Chondrocyte (in vitro differentiated cells): Measurements from ENCODE around the gene SPTB. TPM values are rescaled to one million over a fixed set of nuclear protein-coding genes. Genes with fewer than 3 reads are reported as not detected.

ENCODE experiments used
- DNase-seq: peaks from one replicate; pipeline ENCODE4 v3.0.0; 2021; ENCODE audit warnings: mixed read lengths, low spot score
- H3K27ac Mint-ChIP-seq: one replicate; pipeline ENCODE4 v1.8.0; 2021; ENCODE audit warnings: mild to moderate bottlenecking, moderate library complexity, mixed read lengths; ENCODE audit not compliant: unreplicated experiment
- H3K27me3 Mint-ChIP-seq: 2 replicates; pipeline ENCODE4 v1.8.0; 2021; ENCODE audit warnings: low read depth, mixed read lengths
- H3K36me3 Mint-ChIP-seq: 2 replicates; pipeline ENCODE4 v1.8.0; 2021; ENCODE audit warnings: low read depth, mixed read lengths
- H3K4me1 Mint-ChIP-seq: 2 replicates; pipeline ENCODE4 v1.8.0; 2021; ENCODE audit warnings: low read depth, mild to moderate bottlenecking, mixed read lengths
- H3K4me3 Mint-ChIP-seq: one replicate; pipeline ENCODE4 v1.8.0; 2021; ENCODE audit warnings: mild to moderate bottlenecking, moderate library complexity, mixed read lengths; ENCODE audit not compliant: unreplicated experiment
- H3K9me3 Mint-ChIP-seq: 2 replicates; pipeline ENCODE4 v1.8.0; 2021; ENCODE audit warnings: low read depth, mixed read lengths
- total RNA-seq: library from RNA; stranded (reverse); gene quantifications from 3 replicates; pipeline ENCODE4 v1.2.1, GENCODE V29; 2021
- TF ChIP-seq, protein P1 (sequence below): fragments of 200-600 bp; sonication (generic); IDR thresholded peaks from 2 replicates; pipeline ENCODE4 v1.5.0; 2021; ENCODE audit warnings: antibody characterized with exemption, mild to moderate bottlenecking, moderate library complexity

Gene SPTB
- total RNA-seq, 1 donor from 2014 or later: 7.2 TPM

- H3K36me3 Mint-ChIP-seq: peaks cover 2% of the 10 kb centered on the region
- TF ChIP-seq, protein P1, sequence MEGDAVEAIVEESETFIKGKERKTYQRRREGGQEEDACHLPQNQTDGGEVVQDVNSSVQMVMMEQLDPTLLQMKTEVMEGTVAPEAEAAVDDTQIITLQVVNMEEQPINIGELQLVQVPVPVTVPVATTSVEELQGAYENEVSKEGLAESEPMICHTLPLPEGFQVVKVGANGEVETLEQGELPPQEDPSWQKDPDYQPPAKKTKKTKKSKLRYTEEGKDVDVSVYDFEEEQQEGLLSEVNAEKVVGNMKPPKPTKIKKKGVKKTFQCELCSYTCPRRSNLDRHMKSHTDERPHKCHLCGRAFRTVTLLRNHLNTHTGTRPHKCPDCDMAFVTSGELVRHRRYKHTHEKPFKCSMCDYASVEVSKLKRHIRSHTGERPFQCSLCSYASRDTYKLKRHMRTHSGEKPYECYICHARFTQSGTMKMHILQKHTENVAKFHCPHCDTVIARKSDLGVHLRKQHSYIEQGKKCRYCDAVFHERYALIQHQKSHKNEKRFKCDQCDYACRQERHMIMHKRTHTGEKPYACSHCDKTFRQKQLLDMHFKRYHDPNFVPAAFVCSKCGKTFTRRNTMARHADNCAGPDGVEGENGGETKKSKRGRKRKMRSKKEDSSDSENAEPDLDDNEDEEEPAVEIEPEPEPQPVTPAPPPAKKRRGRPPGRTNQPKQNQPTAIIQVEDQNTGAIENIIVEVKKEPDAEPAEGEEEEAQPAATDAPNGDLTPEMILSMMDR: no peak
- no peaks in the 10 kb centered on the region for H3K27me3 Mint-ChIP-seq
- H3K4me1 Mint-ChIP-seq: peaks cover 41% of the 10 kb centered on the region
- H3K27ac Mint-ChIP-seq: no peak overlapping the region
- H3K4me3 Mint-ChIP-seq: no peak overlapping the region
- no peaks in the 10 kb centered on the region for H3K9me3 Mint-ChIP-seq
- no peak for DNase-seq
Observed at GRCh38 chr14:64789696-64790095, 90.0 kb downstream of the SPTB start.

GRCh38 chr14:64788706-64789105 is 91.0 kb downstream of the SPTB start:
- no peaks in the 10 kb centered on the region for H3K36me3 Mint-ChIP-seq
- peaks cover 41% of the 10 kb centered on the region for H3K4me1 Mint-ChIP-seq
- no peak for DNase-seq
- TF ChIP-seq, protein P1: no peak
- no peaks in the 10 kb centered on the region for H3K9me3 Mint-ChIP-seq
- peak overlapping the region; percentile 19 for H3K4me3 Mint-ChIP-seq
- peak overlapping the region; percentile 89 for H3K27ac Mint-ChIP-seq
- no peaks in the 10 kb centered on the region for H3K27me3 Mint-ChIP-seq

GRCh38 chr14:64787619-64788018 is 92.1 kb downstream of the SPTB start:
- peak; percentile 39 for DNase-seq
- H3K27me3 Mint-ChIP-seq: no peaks in the 10 kb centered on the region
- H3K4me1 Mint-ChIP-seq: peaks cover 41% of the 10 kb centered on the region
- TF ChIP-seq, protein P1: no peak
- H3K27ac Mint-ChIP-seq: no peak overlapping the region
- no peaks in the 10 kb centered on the region for H3K36me3 Mint-ChIP-seq
- H3K4me3 Mint-ChIP-seq: no peak overlapping the region
- H3K9me3 Mint-ChIP-seq: no peaks in the 10 kb centered on the region

GRCh38 chr14:64786296-64787149 is 93.2 kb downstream of the SPTB start:
- Mint-ChIP-seq H3K4me1 (peaks cover 38% of the 10 kb centered on the region), H3K9me3 (no peaks in the 10 kb centered on the region), H3K36me3 (peaks cover 2% of the 10 kb centered on the region), H3K4me3 (no peak overlapping the region), H3K27ac (no peak overlapping the region), H3K27me3 (no peaks in the 10 kb centered on the region)
- TF ChIP-seq, protein P1: no peak
- DNase-seq: peak; percentile 68

DNA sequence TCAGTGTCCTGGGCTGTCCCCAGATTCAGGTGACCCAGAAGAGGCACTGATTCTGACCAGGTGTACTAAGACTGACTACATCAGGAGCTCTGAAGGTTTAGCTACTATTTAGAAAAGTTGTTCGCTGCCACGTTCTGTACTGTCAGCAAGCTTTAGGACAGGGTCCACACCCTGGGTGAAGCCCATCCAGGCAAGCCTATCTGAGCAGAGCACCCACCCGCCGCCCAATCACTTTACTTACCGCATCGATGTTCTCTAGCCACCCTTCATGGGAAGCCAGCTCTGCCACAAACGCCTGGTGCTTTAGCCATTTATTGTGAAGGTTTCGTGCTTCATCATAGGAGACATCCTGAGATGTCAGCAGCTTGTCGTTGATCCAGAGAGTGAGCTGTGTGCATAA is 95.7 kb downstream of the SPTB start:
- peaks cover 24% of the 10 kb centered on the region for H3K4me1 Mint-ChIP-seq
- TF ChIP-seq, protein P1: no peak
- peaks cover 5% of the 10 kb centered on the region for H3K36me3 Mint-ChIP-seq
- no peak overlapping the region for H3K4me3 Mint-ChIP-seq
- DNase-seq: peak; percentile 68
- H3K27ac Mint-ChIP-seq: no peak overlapping the region
- no peaks in the 10 kb centered on the region for H3K9me3 Mint-ChIP-seq
- H3K27me3 Mint-ChIP-seq: no peaks in the 10 kb centered on the region
